SK-N-SH treated with all-trans-retinoic acid at 6 μM for 48 hours (cell line): ENCODE data around the gene CFP.

Experiments used
- CREB5 ChIP-seq: fragments of 250-450 bp; sonication (Bioruptor Pico); IDR thresholded peaks from 2 replicates; pipeline ENCODE4 v1.5.1; 2020; ENCODE audit warnings: low read depth, mild to moderate bottlenecking, moderate library complexity
- CSDC2 ChIP-seq: fragments of 250-450 bp; sonication (Bioruptor Pico); IDR thresholded peaks from 2 replicates; pipeline ENCODE4 v1.5.0; 2020; ENCODE audit warnings: mild to moderate bottlenecking, moderate library complexity
- CSRNP3 ChIP-seq: fragments of 250-450 bp; sonication (Bioruptor Pico); IDR thresholded peaks from 2 replicates; pipeline ENCODE4 v1.5.1; 2021; ENCODE audit warnings: mild to moderate bottlenecking, moderate library complexity
- ESRRG ChIP-seq: fragments of 250-450 bp; sonication (Bioruptor Pico); IDR thresholded peaks from 2 replicates; pipeline ENCODE4 v1.6.1; 2021; ENCODE audit warnings: mild to moderate bottlenecking
- GLIS3 ChIP-seq: fragments of 250-450 bp; sonication (Bioruptor Pico); IDR thresholded peaks from 2 replicates; pipeline ENCODE4 v1.5.0; 2020; ENCODE audit warnings: mild to moderate bottlenecking, moderate library complexity
- PATZ1 ChIP-seq: fragments of 250-450 bp; sonication (Bioruptor Pico); IDR thresholded peaks from 2 replicates; pipeline ENCODE4 v1.8.0; 2020; ENCODE audit warnings: mild to moderate bottlenecking, moderate library complexity, borderline replicate concordance
- ZNF70 ChIP-seq: fragments of 450-650 bp; formaldehyde crosslinking; IDR thresholded peaks from 2 replicates; pipeline ENCODE4 v1.5.0; 2020; ENCODE audit warnings: mild to moderate bottlenecking, moderate library complexity

GRCh38 chrX:47632666-47633065 lies 2.9 kb upstream of the CFP start:
- no peak for TF ChIP-seq CSDC2 (CRISPR knock-in tag)
- no peak for TF ChIP-seq ESRRG (CRISPR knock-in tag)
- TF ChIP-seq CREB5 (CRISPR knock-in tag), result no peak
- no peak for TF ChIP-seq GLIS3 (CRISPR knock-in tag)
- no peak for TF ChIP-seq CSRNP3 (CRISPR knock-in tag)
- no peak for TF ChIP-seq ZNF70 (CRISPR knock-in tag)
- no peak for TF ChIP-seq PATZ1
